HepG2 (cell line): Measurements from ENCODE around the gene SPACDR. TPM values are rescaled to one million over a fixed set of nuclear protein-coding genes. Genes with fewer than 3 reads are reported as not detected.

Source experiments
- BRD4 ChIP-seq: sonication (generic); formaldehyde crosslinking; IDR thresholded peaks from 2 replicates; pipeline ENCODE4 v1.4.0; 2020; ENCODE audit warnings: missing genetic modification reagents
- DPF2 ChIP-seq: sonication (generic); formaldehyde crosslinking; IDR thresholded peaks from 2 replicates; pipeline ENCODE4 v1.4.0; 2020; ENCODE audit warnings: mild to moderate bottlenecking, low read depth, missing genetic modification reagents, borderline replicate concordance
- DRAP1 ChIP-seq: IDR thresholded peaks from 2 replicates; pipeline ENCODE4 v1.6.1; 2016; ENCODE audit warnings: missing genetic modification reagents, missing compliant biosample characterization
- GFI1 ChIP-seq: sonication (generic); formaldehyde crosslinking; IDR thresholded peaks from 2 replicates; pipeline ENCODE4 v1.5.0; 2020; ENCODE audit warnings: missing genetic modification reagents, mild to moderate bottlenecking, borderline replicate concordance
- ISX ChIP-seq: sonication (generic); formaldehyde crosslinking; conservative IDR thresholded peaks from 2 replicates; pipeline ENCODE4 v1.5.0; 2020; ENCODE audit warnings: missing genetic modification reagents
- KLF15 ChIP-seq: sonication (generic); formaldehyde crosslinking; IDR thresholded peaks from 2 replicates; pipeline ENCODE4 v1.8.1; 2023; ENCODE audit warnings: borderline replicate concordance, mild to moderate bottlenecking, inconsistent platforms, missing genetic modification reagents, mixed read lengths
- MIER2 ChIP-seq: IDR thresholded peaks from 2 replicates; pipeline ENCODE4 v1.6.1; 2016; ENCODE audit warnings: missing biosample characterization, missing genetic modification reagents
- RBM22 ChIP-seq: fragments of 200-400 bp; formaldehyde crosslinking; optimal IDR thresholded peaks from 2 replicates; pipeline ENCODE3; 2017; ENCODE audit warnings: mild to moderate bottlenecking, low read length, moderate library complexity
- SMAD1 ChIP-seq: sonication (generic); formaldehyde crosslinking; IDR thresholded peaks from 2 replicates; pipeline ENCODE4 v1.4.0; 2020; ENCODE audit warnings: missing genetic modification reagents, low read depth, mild to moderate bottlenecking, borderline replicate concordance
- SNAPC2 ChIP-seq: sonication (generic); formaldehyde crosslinking; IDR thresholded peaks from 2 replicates; pipeline ENCODE4 v1.8.1; 2022; ENCODE audit warnings: mild to moderate bottlenecking, missing genetic modification reagents
- SP4 ChIP-seq: sonication (generic); formaldehyde crosslinking; IDR thresholded peaks from 2 replicates; pipeline ENCODE4 v1.8.1; 2023; ENCODE audit warnings: mild to moderate bottlenecking, missing genetic modification reagents
- XBP1 ChIP-seq: sonication (generic); formaldehyde crosslinking; IDR thresholded peaks from 2 replicates; pipeline ENCODE4 v1.5.0; 2020; ENCODE audit warnings: missing genetic modification reagents
- ZMYM4 ChIP-seq: sonication (generic); formaldehyde crosslinking; IDR thresholded peaks from 2 replicates; pipeline ENCODE4 v1.8.1; 2023; ENCODE audit warnings: mild to moderate bottlenecking, missing genetic modification reagents
- ZNF20 ChIP-seq: sonication (generic); formaldehyde crosslinking; IDR thresholded peaks from 2 replicates; pipeline ENCODE4 v1.4.0; 2020; ENCODE audit warnings: mild to moderate bottlenecking, moderate library complexity, missing genetic modification reagents
- ZNF564 ChIP-seq: sonication (generic); formaldehyde crosslinking; IDR thresholded peaks from 2 replicates; pipeline ENCODE4 v1.8.1; 2023; ENCODE audit warnings: mild to moderate bottlenecking, missing genetic modification reagents
- ZNF619 ChIP-seq: sonication (generic); formaldehyde crosslinking; IDR thresholded peaks from 2 replicates; pipeline ENCODE4 v1.4.0; 2020; ENCODE audit warnings: mild to moderate bottlenecking, missing genetic modification reagents
- polyA plus RNA-seq, 8 experiments: library from polyadenylated mRNA; depleted of rRNA in 3 of 8; stranded (reverse) in 7 of 8; unstranded in 1 of 8; fragments of >200 nt; fragmentation: Illumina TruSeq in 4 of 8; extraction: Trizol in 4 of 8; gene quantifications; 2 replicates each; pipeline versions ENCODE4 v1.2.1 to v1.2.3, GENCODE V29; 2011 to 2016; ENCODE audit warnings: low read depth in 4 of 8, missing spikeins in 1 of 8, mixed read lengths in 1 of 8; ENCODE audit not compliant: insufficient read depth in 1 of 8
- total RNA-seq, 5 experiments: library from RNA; depleted of rRNA; stranded (reverse); fragments of >200 nt; fragmentation: Illumina TruSeq; extraction: Trizol; gene quantifications; 2 replicates each; pipeline ENCODE4 v1.2.3, GENCODE V29; 2016; ENCODE audit warnings: low read depth in 1 of 5
- TF ChIP-seq, protein P1 (sequence below): sonication (generic); formaldehyde crosslinking; IDR thresholded peaks from 2 replicates; pipeline ENCODE4 v1.4.0; 2020; ENCODE audit warnings: mild to moderate bottlenecking, missing genetic modification reagents
- TF ChIP-seq, protein P2 (sequence below): fragments of 450-650 bp; IDR thresholded peaks from 2 replicates; pipeline ENCODE4 v1.6.1; 2017

The SPACDR gene
- total and polyA plus RNA-seq, 2 of the 13 experiments (the other 11 are each of a cell fraction or from before 2014, with no cell fraction given) = 0.41 TPM; not detected in 1

DNA sequence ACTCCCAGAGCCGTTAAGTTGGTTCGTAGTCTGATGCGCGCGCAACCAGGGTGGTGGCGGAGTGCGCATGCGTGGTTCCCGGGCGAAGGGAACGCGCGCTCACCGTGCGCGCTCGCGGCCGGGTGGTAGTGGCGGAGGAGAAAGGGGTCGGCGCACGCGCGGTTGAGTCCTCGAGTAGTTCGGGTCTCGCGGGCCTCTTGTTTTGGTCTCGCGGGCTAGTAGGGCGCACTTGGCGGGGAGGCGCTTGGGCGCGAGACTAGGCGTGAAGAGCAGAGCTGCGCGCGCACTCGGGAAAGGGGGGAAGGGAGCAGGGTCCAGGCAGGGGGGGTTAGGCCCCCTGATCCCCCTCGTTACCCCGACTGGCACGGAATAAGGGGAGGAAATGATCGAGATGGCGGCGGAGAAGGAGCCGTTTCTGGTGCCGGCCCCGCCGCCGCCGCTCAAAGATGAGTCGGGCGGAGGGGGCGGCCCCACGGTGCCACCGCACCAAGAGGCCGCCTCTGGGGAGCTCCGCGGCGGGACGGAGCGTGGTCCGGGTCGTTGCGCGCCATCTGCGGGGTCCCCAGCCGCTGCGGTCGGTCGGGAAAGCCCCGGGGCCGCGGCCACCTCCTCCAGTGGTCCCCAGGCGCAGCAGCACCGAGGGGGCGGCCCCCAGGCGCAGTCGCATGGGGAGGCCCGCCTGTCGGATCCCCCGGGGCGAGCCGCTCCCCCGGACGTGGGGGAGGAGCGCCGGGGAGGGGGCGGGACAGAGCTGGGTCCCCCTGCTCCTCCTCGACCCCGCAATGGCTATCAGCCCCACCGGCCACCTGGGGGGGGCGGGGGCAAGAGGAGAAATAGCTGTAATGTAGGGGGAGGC is 34.2 kb downstream of the SPACDR start, which contains the start of gene MEPCE (continued):
- TF ChIP-seq DRAP1 (no peak), ZNF564 (CRISPR knock-in tag) (no peak), SP4 (CRISPR knock-in tag) (no peak), GFI1 (CRISPR knock-in tag) (no peak), MIER2 (CRISPR knock-in tag) (no peak), KLF15 (CRISPR knock-in tag) (0 out of 2 replicates have a peak, but pooled peaks have one; percentile 55), XBP1 (no peak), BRD4 (CRISPR knock-in tag) (0 out of 2 replicates have a peak, but pooled peaks have one; percentile 20), SMAD1 (no peak), ISX (CRISPR knock-in tag) (no peak), DPF2 (CRISPR knock-in tag) (no peak), ZNF20 (no peak), RBM22 (no peak), ZNF619 (no peak), ZMYM4 (CRISPR knock-in tag) (no peak), SNAPC2 (CRISPR knock-in tag) (peak; percentile 55; the same call in 1 of the 2 replicates)
- TF ChIP-seq, protein P1, sequence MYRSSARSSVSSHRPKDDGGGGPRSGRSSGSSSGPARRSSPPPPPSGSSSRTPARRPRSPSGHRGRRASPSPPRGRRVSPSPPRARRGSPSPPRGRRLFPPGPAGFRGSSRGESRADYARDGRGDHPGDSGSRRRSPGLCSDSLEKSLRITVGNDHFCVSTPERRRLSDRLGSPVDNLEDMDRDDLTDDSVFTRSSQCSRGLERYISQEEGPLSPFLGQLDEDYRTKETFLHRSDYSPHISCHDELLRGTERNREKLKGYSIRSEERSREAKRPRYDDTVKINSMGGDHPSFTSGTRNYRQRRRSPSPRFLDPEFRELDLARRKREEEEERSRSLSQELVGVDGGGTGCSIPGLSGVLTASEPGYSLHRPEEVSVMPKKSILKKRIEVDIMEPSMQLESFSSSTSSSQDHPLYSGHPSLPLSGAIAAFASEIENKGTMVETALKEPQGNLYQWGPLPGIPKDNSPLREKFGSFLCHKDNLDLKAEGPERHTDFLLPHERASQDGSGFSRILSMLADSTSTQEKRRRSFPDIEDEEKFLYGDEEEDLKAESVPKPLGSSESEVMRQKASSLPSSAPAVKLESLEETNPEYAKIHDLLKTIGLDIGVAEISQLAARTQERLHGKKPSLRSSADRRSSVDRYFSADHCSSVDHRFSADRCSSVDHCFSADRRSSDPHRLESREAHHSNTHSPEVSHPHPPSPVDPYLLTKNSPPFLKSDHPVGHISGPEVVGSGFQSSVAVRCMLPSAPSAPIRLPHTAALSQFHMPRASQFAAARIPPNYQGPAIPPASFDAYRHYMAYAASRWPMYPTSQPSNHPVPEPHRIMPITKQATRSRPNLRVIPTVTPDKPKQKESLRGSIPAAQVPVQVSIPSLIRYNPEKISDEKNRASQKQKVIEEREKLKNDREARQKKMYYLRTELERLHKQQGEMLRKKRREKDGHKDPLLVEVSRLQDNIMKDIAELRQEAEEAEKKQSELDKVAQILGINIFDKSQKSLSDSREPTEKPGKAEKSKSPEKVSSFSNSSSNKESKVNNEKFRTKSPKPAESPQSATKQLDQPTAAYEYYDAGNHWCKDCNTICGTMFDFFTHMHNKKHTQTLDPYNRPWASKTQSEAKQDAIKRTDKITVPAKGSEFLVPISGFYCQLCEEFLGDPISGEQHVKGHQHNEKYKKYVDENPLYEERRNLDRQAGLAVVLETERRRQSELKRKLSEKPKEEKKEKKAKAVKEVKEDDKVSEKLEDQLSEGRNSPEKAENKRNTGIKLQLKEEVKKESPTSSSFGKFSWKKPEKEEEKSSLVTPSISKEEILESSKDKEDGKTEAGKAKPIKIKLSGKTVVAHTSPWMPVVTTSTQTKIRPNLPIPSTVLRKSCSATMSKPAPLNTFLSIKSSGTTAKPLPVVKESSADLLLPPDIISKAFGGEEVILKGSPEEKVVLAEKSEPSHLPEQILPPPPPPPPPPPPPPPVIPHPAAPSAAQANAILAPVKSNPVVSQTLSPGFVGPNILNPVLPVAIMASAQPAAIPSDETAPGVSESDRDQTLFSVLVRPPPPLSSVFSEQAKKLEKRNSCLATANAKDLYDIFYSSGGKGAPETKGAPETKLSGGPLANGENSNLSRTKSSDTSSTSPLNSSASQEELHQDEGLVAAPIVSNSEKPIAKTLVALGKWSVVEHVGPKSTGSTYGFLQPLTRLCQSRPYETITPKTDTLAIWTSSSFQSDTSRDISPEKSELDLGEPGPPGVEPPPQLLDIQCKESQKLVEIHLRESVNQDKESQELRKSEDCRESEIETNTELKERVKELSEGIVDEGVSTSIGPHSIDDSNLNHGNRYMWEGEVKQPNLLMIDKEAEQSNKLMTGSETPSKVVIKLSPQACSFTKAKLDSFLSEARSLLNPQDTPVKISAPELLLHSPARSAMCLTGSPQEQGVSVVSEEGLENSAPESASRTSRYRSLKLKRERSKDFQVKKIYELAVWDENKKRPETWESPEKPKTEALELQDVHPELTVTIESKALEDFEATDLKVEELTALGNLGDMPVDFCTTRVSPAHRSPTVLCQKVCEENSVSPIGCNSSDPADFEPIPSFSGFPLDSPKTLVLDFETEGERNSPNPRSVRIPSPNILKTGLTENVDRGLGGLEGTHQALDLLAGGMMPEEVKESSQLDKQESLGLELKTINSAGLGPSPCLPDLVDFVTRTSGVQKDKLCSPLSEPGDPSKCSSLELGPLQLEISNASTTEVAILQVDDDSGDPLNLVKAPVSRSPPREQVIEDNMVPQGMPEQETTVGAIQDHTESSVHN (CRISPR knock-in tag) = no peak
- TF ChIP-seq, protein P2, sequence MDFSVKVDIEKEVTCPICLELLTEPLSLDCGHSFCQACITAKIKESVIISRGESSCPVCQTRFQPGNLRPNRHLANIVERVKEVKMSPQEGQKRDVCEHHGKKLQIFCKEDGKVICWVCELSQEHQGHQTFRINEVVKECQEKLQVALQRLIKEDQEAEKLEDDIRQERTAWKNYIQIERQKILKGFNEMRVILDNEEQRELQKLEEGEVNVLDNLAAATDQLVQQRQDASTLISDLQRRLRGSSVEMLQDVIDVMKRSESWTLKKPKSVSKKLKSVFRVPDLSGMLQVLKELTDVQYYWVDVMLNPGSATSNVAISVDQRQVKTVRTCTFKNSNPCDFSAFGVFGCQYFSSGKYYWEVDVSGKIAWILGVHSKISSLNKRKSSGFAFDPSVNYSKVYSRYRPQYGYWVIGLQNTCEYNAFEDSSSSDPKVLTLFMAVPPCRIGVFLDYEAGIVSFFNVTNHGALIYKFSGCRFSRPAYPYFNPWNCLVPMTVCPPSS = no peak
